ENCODE data around the gene AREL1. TPM values are rescaled to one million over a fixed set of nuclear protein-coding genes. Genes with fewer than 3 reads are reported as not detected.

AREL1 gene
- total and polyA plus RNA-seq, 2 donors from 2014 or later, result 13.5 to 42.3 TPM

- intact Hi-C loops (cut with DNase I), result no loop called here
- peaks cover 0 to 4% (median 0%) of the 10 kb centered on the region in 3 donors for H3K4me1 ChIP-seq (ENCODE audit: control insufficient read depth in 2 of 3, insufficient read depth in 2 of 3, low read depth in 1 of 3, low read length in 3 of 3)
- no peaks in the 10 kb centered on the region for H3K9me3 ChIP-seq (ENCODE audit: control insufficient read depth in 2 of 3, insufficient read depth in 1 of 3, low read length in 3 of 3)
- H3K36me3 ChIP-seq (ENCODE audit: control insufficient read depth in 2 of 3, insufficient read depth in 3 of 3, low read length in 3 of 3), result peaks cover 0 to 2% (median 0%) of the 10 kb centered on the region in 3 donors
- no peaks in the 10 kb centered on the region for H3K27me3 ChIP-seq (ENCODE audit: control insufficient read depth, insufficient read depth, low read length)
- H3K4me3 ChIP-seq (ENCODE audit: low read length in 3 of 3), result no peak overlapping the region
- DNase-seq, result no peak
- TF ChIP-seq, protein P1, sequence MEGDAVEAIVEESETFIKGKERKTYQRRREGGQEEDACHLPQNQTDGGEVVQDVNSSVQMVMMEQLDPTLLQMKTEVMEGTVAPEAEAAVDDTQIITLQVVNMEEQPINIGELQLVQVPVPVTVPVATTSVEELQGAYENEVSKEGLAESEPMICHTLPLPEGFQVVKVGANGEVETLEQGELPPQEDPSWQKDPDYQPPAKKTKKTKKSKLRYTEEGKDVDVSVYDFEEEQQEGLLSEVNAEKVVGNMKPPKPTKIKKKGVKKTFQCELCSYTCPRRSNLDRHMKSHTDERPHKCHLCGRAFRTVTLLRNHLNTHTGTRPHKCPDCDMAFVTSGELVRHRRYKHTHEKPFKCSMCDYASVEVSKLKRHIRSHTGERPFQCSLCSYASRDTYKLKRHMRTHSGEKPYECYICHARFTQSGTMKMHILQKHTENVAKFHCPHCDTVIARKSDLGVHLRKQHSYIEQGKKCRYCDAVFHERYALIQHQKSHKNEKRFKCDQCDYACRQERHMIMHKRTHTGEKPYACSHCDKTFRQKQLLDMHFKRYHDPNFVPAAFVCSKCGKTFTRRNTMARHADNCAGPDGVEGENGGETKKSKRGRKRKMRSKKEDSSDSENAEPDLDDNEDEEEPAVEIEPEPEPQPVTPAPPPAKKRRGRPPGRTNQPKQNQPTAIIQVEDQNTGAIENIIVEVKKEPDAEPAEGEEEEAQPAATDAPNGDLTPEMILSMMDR (IDR thresholded peaks at IDR 0.05; ENCODE audit: borderline replicate concordance, extremely low read depth, insufficient read depth), result no peak
- H3K9ac ChIP-seq (ENCODE audit: low read length in 3 of 3), result no peak overlapping the region
- no peak for FAIRE-seq
- no peak overlapping the region for H3K27ac ChIP-seq (ENCODE audit: low read depth in 2 of 2, low read length in 2 of 2)
These were observed 26.6 kb upstream of the AREL1 start for GRCh38 chr14:74739293-74740030.

- Histone ChIP-seq H3K4me1 (ENCODE audit: control insufficient read depth in 2 of 3, insufficient read depth in 2 of 3, low read depth in 1 of 3, low read length in 3 of 3) (peaks cover 0 to 4% (median 0%) of the 10 kb centered on the region in 3 donors), H3K27me3 (ENCODE audit: control insufficient read depth, insufficient read depth, low read length) (no peaks in the 10 kb centered on the region), H3K27ac (ENCODE audit: low read depth in 2 of 2, low read length in 2 of 2) (no peak overlapping the region), H3K9me3 (ENCODE audit: control insufficient read depth in 2 of 3, insufficient read depth in 1 of 3, low read length in 3 of 3) (no peaks in the 10 kb centered on the region), H3K4me3 (ENCODE audit: low read length in 3 of 3) (no peak overlapping the region), H3K36me3 (ENCODE audit: control insufficient read depth in 2 of 3, insufficient read depth in 3 of 3, low read length in 3 of 3) (peaks cover 0 to 4% (median 2%) of the 10 kb centered on the region in 3 donors), H3K9ac (ENCODE audit: low read length in 3 of 3) (no peak overlapping the region)
- FAIRE-seq (no peak), DNase-seq (no peak)
- TF ChIP-seq, protein P1 (IDR thresholded peaks at IDR 0.05; ENCODE audit: borderline replicate concordance, extremely low read depth, insufficient read depth), result no peak
- intact Hi-C loops (cut with DNase I), result no loop called here
These were observed 25.0 kb upstream of the AREL1 start for GRCh38 chr14:74737753-74738325.

DNA sequence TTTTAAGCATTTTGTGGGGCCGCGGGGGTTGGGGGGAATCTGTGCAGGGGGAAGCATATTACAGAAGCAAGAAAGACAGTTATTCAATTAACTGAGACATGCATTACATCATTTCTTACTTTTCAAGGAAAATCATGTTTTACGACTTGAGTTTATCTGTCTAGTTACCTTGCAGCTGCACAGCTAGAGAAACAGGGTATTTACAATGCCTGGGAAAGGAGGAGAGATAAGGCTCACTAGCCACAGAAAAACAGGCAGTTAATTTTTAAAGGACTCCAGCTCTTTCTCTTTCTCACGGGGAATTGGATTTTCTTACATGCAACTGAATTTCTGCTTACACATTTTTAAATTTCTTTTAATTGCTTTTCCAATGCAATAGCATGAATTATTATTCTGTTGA lies 22.2 kb upstream of the AREL1 start:
- TF ChIP-seq, protein P1 (IDR thresholded peaks at IDR 0.05; ENCODE audit: borderline replicate concordance, extremely low read depth, insufficient read depth), result no peak
- intact Hi-C loops (cut with DNase I), result no loop called here
- Histone ChIP-seq H3K4me1 (ENCODE audit: control insufficient read depth in 2 of 3, insufficient read depth in 2 of 3, low read depth in 1 of 3, low read length in 3 of 3) (peaks cover 0 to 4% (median 0%) of the 10 kb centered on the region in 3 donors), H3K9ac (ENCODE audit: low read length in 3 of 3) (no peak overlapping the region), H3K4me3 (ENCODE audit: low read length in 3 of 3) (no peak overlapping the region), H3K27ac (ENCODE audit: low read depth in 2 of 2, low read length in 2 of 2) (no peak overlapping the region), H3K36me3 (ENCODE audit: control insufficient read depth in 2 of 3, insufficient read depth in 3 of 3, low read length in 3 of 3) (peaks cover 0 to 7% (median 5%) of the 10 kb centered on the region in 3 donors), H3K27me3 (ENCODE audit: control insufficient read depth, insufficient read depth, low read length) (no peaks in the 10 kb centered on the region), H3K9me3 (ENCODE audit: control insufficient read depth in 2 of 3, insufficient read depth in 1 of 3, low read length in 3 of 3) (no peaks in the 10 kb centered on the region)
- DNase-seq (peak in 2 of 5 donors; percentile 10 to 12), FAIRE-seq (no peak)
